ENCODE measurements around the gene AKT1. TPM values are rescaled to one million over a fixed set of nuclear protein-coding genes. Genes with fewer than 3 reads are reported as not detected.

The AKT1 gene
- total RNA-seq, 4 donors from 2014 or later, result 44.4 to 70.4 (median 57.0) TPM

GRCh38 chr14:104744484-104744883, 51.1 kb downstream of the AKT1 start:
- H3K4me3 ChIP-seq, result no peak overlapping the region
- peak overlapping the region; percentile 91 to 96 (median 95) for H3K27ac ChIP-seq
- H3K9me3 ChIP-seq, result no peaks in the 10 kb centered on the region
- peaks cover 17 to 31% of the 10 kb centered on the region in 2 donors for H3K4me1 ChIP-seq
- no peaks in the 10 kb centered on the region for H3K27me3 ChIP-seq
- DNase-seq, result no peak
- H3K36me3 ChIP-seq, result peaks cover 0 to 52% of the 10 kb centered on the region in 2 donors
- ATAC-seq, result no peak
- in situ Hi-C loops (cut with MboI; ENCODE audit: low sequenced_read_pairs in 4 of 4), result no loop called here
- intact Hi-C loops (cut with DNase I; ENCODE audit: low total_unique reads), result no loop called here
- TF ChIP-seq POLR2A (IDR thresholded peaks at IDR 0.05), result no peak
- TF ChIP-seq CTCF (IDR thresholded peaks at IDR 0.05 in 4 of 5, conservative IDR thresholded peaks at IDR 0.05 in 1 of 5), result no peak

- peaks cover 0 to 56% of the 10 kb centered on the region in 2 donors for H3K36me3 ChIP-seq
- intact Hi-C loops (cut with DNase I; ENCODE audit: low total_unique reads) (no loop called here), in situ Hi-C loops (cut with MboI; ENCODE audit: low sequenced_read_pairs in 4 of 4) (no loop called here)
- no peak overlapping the region for H3K4me3 ChIP-seq
- H3K9me3 ChIP-seq, result no peaks in the 10 kb centered on the region
- no peak for DNase-seq
- peak overlapping the region; percentile 91 to 96 (median 95) for H3K27ac ChIP-seq
- ATAC-seq, result no peak
- TF ChIP-seq CTCF (IDR thresholded peaks at IDR 0.05 in 4 of 5, conservative IDR thresholded peaks at IDR 0.05 in 1 of 5), result no peak
- no peak for TF ChIP-seq POLR2A (IDR thresholded peaks at IDR 0.05)
- H3K27me3 ChIP-seq, result no peaks in the 10 kb centered on the region
- H3K4me1 ChIP-seq, result peaks cover 11 to 24% of the 10 kb centered on the region in 2 donors
Measured at GRCh38 chr14:104743461-104744380, 51.8 kb downstream of the AKT1 start.

GRCh38 chr14:104742586-104743455, 52.7 kb downstream of the AKT1 start:
- H3K9me3 ChIP-seq, result no peaks in the 10 kb centered on the region
- no peak for ATAC-seq
- DNase-seq, result peak in 1 of 2 donors; percentile 36
- H3K27me3 ChIP-seq, result no peaks in the 10 kb centered on the region
- no peak overlapping the region for H3K4me3 ChIP-seq
- peak overlapping the region; percentile 91 to 96 (median 95) for H3K27ac ChIP-seq
- peaks cover 0 to 56% of the 10 kb centered on the region in 2 donors for H3K36me3 ChIP-seq
- TF ChIP-seq CTCF (IDR thresholded peaks at IDR 0.05 in 4 of 5, conservative IDR thresholded peaks at IDR 0.05 in 1 of 5), result no peak
- no peak for TF ChIP-seq POLR2A (IDR thresholded peaks at IDR 0.05)
- peaks cover 4 to 19% of the 10 kb centered on the region in 2 donors for H3K4me1 ChIP-seq
- in situ Hi-C loops (cut with MboI; ENCODE audit: low sequenced_read_pairs in 4 of 4), result no loop called here
- intact Hi-C loops (cut with DNase I; ENCODE audit: low total_unique reads), result no loop called here

GRCh38 chr14:104741803-104742251, 53.7 kb downstream of the AKT1 start:
- DNase-seq (no peak), ATAC-seq (no peak)
- Histone ChIP-seq H3K27me3 (no peaks in the 10 kb centered on the region), H3K4me1 (peaks cover 13 to 19% of the 10 kb centered on the region in 2 donors), H3K36me3 (peaks cover 0 to 56% of the 10 kb centered on the region in 2 donors), H3K27ac (peak overlapping the region; percentile 91 to 96 (median 95)), H3K9me3 (no peaks in the 10 kb centered on the region), H3K4me3 (no peak overlapping the region)
- in situ Hi-C loops (cut with MboI; ENCODE audit: low sequenced_read_pairs in 4 of 4) (no loop called here), intact Hi-C loops (cut with DNase I; ENCODE audit: low total_unique reads) (no loop called here)
- TF ChIP-seq CTCF (IDR thresholded peaks at IDR 0.05 in 4 of 5, conservative IDR thresholded peaks at IDR 0.05 in 1 of 5), result peak in 1 of 5 experiments; percentile 12
- TF ChIP-seq POLR2A (IDR thresholded peaks at IDR 0.05), result no peak
